Spleen (tissue), 7 donors: ENCODE results near the gene SLC9A3.

Experiments
- CTCF ChIP-seq, 11 experiments: fragments of 200-600 bp in 7 of 11; fragments of 450-650 bp in 4 of 11; sonication (generic) in 4 of 11; IDR thresholded peaks in 8 of 11; conservative IDR thresholded peaks in 3 of 11; 1 replicate in 7 of 11; 2 replicates in 4 of 11; pipeline versions ENCODE4 v1.4.0 to v1.8.0; 2016 to 2021; ENCODE audit warnings: antibody characterized with exemption in 11 of 11, inconsistent platforms in 4 of 11, mild to moderate bottlenecking in 1 of 11
- POLR2A ChIP-seq, 3 donors: fragments of 450-650 bp; IDR thresholded peaks; one replicate each; pipeline ENCODE4 v1.5.1; 2017; ENCODE audit warnings: antibody characterized with exemption in 3 of 3, mild to moderate bottlenecking in 1 of 3
- POLR2AphosphoS5 ChIP-seq, 3 donors: sonication (generic); formaldehyde crosslinking; IDR thresholded peaks; one replicate each; pipeline ENCODE4 v1.5.1; 2017; ENCODE audit warnings: antibody characterized with exemption in 3 of 3
- donor health status: DM: no; HTN: no; CAD: no; lungs with moderate emphysema.
- donor health status: DM: no; HTN: no; CAD: no.
- donor health status: DM: no; HTN: no; CAD: no.

- TF ChIP-seq CTCF (IDR thresholded peaks at IDR 0.05 in 8 of 11, conservative IDR thresholded peaks at IDR 0.05 in 3 of 11), result no peak
- no peak for TF ChIP-seq POLR2A (IDR thresholded peaks at IDR 0.05)
- no peak for TF ChIP-seq POLR2AphosphoS5 (IDR thresholded peaks at IDR 0.05)
Observed at GRCh38 chr5:530001-530955, 6.0 kb upstream of the SLC9A3 start.
